Chondrocyte (in vitro differentiated cells): ENCODE results near the gene NR6A1. TPM values are rescaled to one million over a fixed set of nuclear protein-coding genes. Genes with fewer than 3 reads are reported as not detected.

Experiments
- DNase-seq: peaks from one replicate; pipeline ENCODE4 v3.0.0; 2021; ENCODE audit warnings: mixed read lengths, low spot score
- H3K27ac Mint-ChIP-seq: one replicate; pipeline ENCODE4 v1.8.0; 2021; ENCODE audit warnings: mild to moderate bottlenecking, moderate library complexity, mixed read lengths; ENCODE audit not compliant: unreplicated experiment
- H3K27me3 Mint-ChIP-seq: 2 replicates; pipeline ENCODE4 v1.8.0; 2021; ENCODE audit warnings: low read depth, mixed read lengths
- H3K36me3 Mint-ChIP-seq: 2 replicates; pipeline ENCODE4 v1.8.0; 2021; ENCODE audit warnings: low read depth, mixed read lengths
- H3K4me1 Mint-ChIP-seq: 2 replicates; pipeline ENCODE4 v1.8.0; 2021; ENCODE audit warnings: low read depth, mild to moderate bottlenecking, mixed read lengths
- H3K4me3 Mint-ChIP-seq: one replicate; pipeline ENCODE4 v1.8.0; 2021; ENCODE audit warnings: mild to moderate bottlenecking, moderate library complexity, mixed read lengths; ENCODE audit not compliant: unreplicated experiment
- H3K9me3 Mint-ChIP-seq: 2 replicates; pipeline ENCODE4 v1.8.0; 2021; ENCODE audit warnings: low read depth, mixed read lengths
- CTCF ChIP-seq: fragments of 200-600 bp; sonication (generic); IDR thresholded peaks from 2 replicates; pipeline ENCODE4 v1.5.0; 2021; ENCODE audit warnings: antibody characterized with exemption, mild to moderate bottlenecking, moderate library complexity
- total RNA-seq: library from RNA; stranded (reverse); gene quantifications from 3 replicates; pipeline ENCODE4 v1.2.1, GENCODE V29; 2021

The NR6A1 gene
- total RNA-seq, 1 donor from 2014 or later: 0.77 TPM

GRCh38 chr9:124502711-124503702 lies 268.1 kb downstream of the NR6A1 start:
- H3K27me3 Mint-ChIP-seq: peaks cover 41% of the 10 kb centered on the region
- H3K36me3 Mint-ChIP-seq: peaks cover 2% of the 10 kb centered on the region
- peak; percentile 72 for DNase-seq
- no peak overlapping the region for H3K4me3 Mint-ChIP-seq
- no peak overlapping the region for H3K27ac Mint-ChIP-seq
- no peaks in the 10 kb centered on the region for H3K9me3 Mint-ChIP-seq
- no peak for TF ChIP-seq CTCF
- H3K4me1 Mint-ChIP-seq: peaks cover 5% of the 10 kb centered on the region

GRCh38 chr9:124501771-124502320 lies 269.3 kb downstream of the NR6A1 start:
- Mint-ChIP-seq H3K36me3 (peaks cover 2% of the 10 kb centered on the region), H3K27me3 (peaks cover 44% of the 10 kb centered on the region), H3K9me3 (no peaks in the 10 kb centered on the region), H3K27ac (no peak overlapping the region), H3K4me1 (peaks cover 5% of the 10 kb centered on the region), H3K4me3 (no peak overlapping the region)
- TF ChIP-seq CTCF: no peak
- peak; percentile 40 for DNase-seq

GRCh38 chr9:124500796-124501611 lies 270.1 kb downstream of the NR6A1 start:
- no peak overlapping the region for H3K27ac Mint-ChIP-seq
- no peak overlapping the region for H3K4me3 Mint-ChIP-seq
- DNase-seq: peak; percentile 46
- H3K36me3 Mint-ChIP-seq: peaks cover 2% of the 10 kb centered on the region
- no peaks in the 10 kb centered on the region for H3K9me3 Mint-ChIP-seq
- H3K27me3 Mint-ChIP-seq: peaks cover 45% of the 10 kb centered on the region
- no peak for TF ChIP-seq CTCF
- peaks cover 5% of the 10 kb centered on the region for H3K4me1 Mint-ChIP-seq

GRCh38 chr9:124500028-124500795 lies 270.9 kb downstream of the NR6A1 start:
- TF ChIP-seq CTCF: no peak
- no peak overlapping the region for H3K27ac Mint-ChIP-seq
- DNase-seq: peak; percentile 86
- peaks cover 5% of the 10 kb centered on the region for H3K4me1 Mint-ChIP-seq
- peaks cover 2% of the 10 kb centered on the region for H3K36me3 Mint-ChIP-seq
- H3K4me3 Mint-ChIP-seq: no peak overlapping the region
- peaks cover 45% of the 10 kb centered on the region for H3K27me3 Mint-ChIP-seq
- H3K9me3 Mint-ChIP-seq: no peaks in the 10 kb centered on the region
